GM21423 (cell line): Measurements from ENCODE around the gene SYT1.

ENCODE experiments used
- ATAC-seq: cut with Tn5 transposase; IDR thresholded peaks from one replicate; pipeline ENCODE4 v1.9.1; 2021; ENCODE audit warnings: mild to moderate bottlenecking, moderate library complexity; ENCODE audit not compliant: unreplicated experiment

SYT1 gene

GRCh38 chr12:79380402-79380801, 515.8 kb downstream of the SYT1 start:
- ATAC-seq = no peak

- no peak for ATAC-seq
Observed at GRCh38 chr12:79381248-79382208, 517.0 kb downstream of the SYT1 start.

- ATAC-seq = no peak
Observed at GRCh38 chr12:79384551-79384950, 520.0 kb downstream of the SYT1 start.

- ATAC-seq = no peak
Observed at GRCh38 chr12:79388011-79388410, 523.4 kb downstream of the SYT1 start.

GRCh38 chr12:79393842-79394241, 529.3 kb downstream of the SYT1 start:
- no peak for ATAC-seq

- no peak for ATAC-seq
Observed at GRCh38 chr12:79397609-79398008, 533.0 kb downstream of the SYT1 start.

GRCh38 chr12:79400481-79400880, 535.9 kb downstream of the SYT1 start:
- no peak for ATAC-seq

- no peak for ATAC-seq
Observed at GRCh38 chr12:79402606-79403005, 538.0 kb downstream of the SYT1 start.

- no peak for ATAC-seq
Observed at GRCh38 chr12:79406993-79407392, 542.4 kb downstream of the SYT1 start.

- peak; percentile 76 for ATAC-seq
Observed at GRCh38 chr12:79407671-79408622, 543.4 kb downstream of the SYT1 start.

GRCh38 chr12:79408689-79409088, 544.1 kb downstream of the SYT1 start:
- ATAC-seq = no peak

GRCh38 chr12:79409562-79409961, 545.0 kb downstream of the SYT1 start:
- no peak for ATAC-seq

GRCh38 chr12:79411791-79412190, 547.2 kb downstream of the SYT1 start:
- no peak for ATAC-seq

- no peak for ATAC-seq
Observed at GRCh38 chr12:79413796-79414195, 549.2 kb downstream of the SYT1 start.

- no peak for ATAC-seq
Observed at GRCh38 chr12:79414252-79414651, 549.7 kb downstream of the SYT1 start.

- no peak for ATAC-seq
Observed at GRCh38 chr12:79415321-79415720, 550.7 kb downstream of the SYT1 start.

- no peak for ATAC-seq
Observed at GRCh38 chr12:79415746-79416435, 551.3 kb downstream of the SYT1 start.

GRCh38 chr12:79420146-79420618, 555.6 kb downstream of the SYT1 start:
- ATAC-seq = peak; percentile 47

GRCh38 chr12:79421236-79421740, 556.7 kb downstream of the SYT1 start:
- ATAC-seq = no peak

GRCh38 chr12:79422060-79422812, 557.7 kb downstream of the SYT1 start:
- ATAC-seq = no peak
